PFSK-1 (cell line): Measurements from ENCODE around the gene KSR1.

Source experiments
- POLR2AphosphoS5 ChIP-seq: IDR thresholded peaks from 2 replicates; pipeline ENCODE4 v1.6.1; 2012; ENCODE audit warnings: low read depth, mild to moderate bottlenecking, control low read depth, low read length, moderate library complexity
- SIN3A ChIP-seq: IDR thresholded peaks from 2 replicates; pipeline ENCODE4 v1.6.1; 2012; ENCODE audit warnings: mild to moderate bottlenecking, low read length, moderate library complexity, borderline replicate concordance; ENCODE audit not compliant: insufficient read depth
- TAF1 ChIP-seq: IDR thresholded peaks from 2 replicates; pipeline ENCODE4 v1.6.1; 2012; ENCODE audit warnings: low read length, control low read depth, borderline replicate concordance; ENCODE audit not compliant: insufficient read depth
- TF ChIP-seq, protein P1 (sequence below), 2 experiments: IDR thresholded peaks; 2 replicates each; pipeline versions ENCODE4 v1.6.1 to v1.8.0; 2011 to 2012; ENCODE audit warnings: low read depth in 2 of 2, low read length in 2 of 2, control low read depth in 1 of 2, inconsistent platforms in 1 of 2, mild to moderate bottlenecking in 1 of 2, moderate library complexity in 1 of 2; ENCODE audit not compliant: insufficient read depth in 1 of 2

DNA sequence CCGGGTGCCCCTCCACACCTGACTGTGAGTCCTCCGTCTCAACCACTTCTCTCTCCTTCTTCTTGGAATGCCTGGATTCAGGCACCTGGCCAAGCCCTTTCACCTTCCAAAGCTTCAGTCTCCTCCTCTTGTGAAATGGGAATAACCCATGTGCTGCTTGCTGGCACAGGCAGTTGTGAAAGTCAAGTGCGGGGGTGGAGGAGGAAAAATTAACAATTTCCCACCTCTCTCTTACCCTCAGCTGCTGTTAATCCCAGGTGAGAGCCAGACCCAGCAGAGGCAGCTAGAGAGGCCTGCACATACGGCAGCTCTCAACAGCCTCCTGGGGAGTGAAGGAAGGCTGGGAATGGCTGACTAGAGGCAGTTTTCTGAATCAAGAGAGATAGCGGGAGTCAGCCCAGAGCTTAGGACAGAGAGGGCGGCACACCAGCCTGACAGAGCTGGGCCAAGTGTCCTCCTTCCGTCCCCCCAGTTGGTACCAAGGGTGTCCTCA lies 96.8 kb downstream of the KSR1 start:
- no peak for TF ChIP-seq TAF1
- no peak for TF ChIP-seq POLR2AphosphoS5
- TF ChIP-seq SIN3A = no peak
- TF ChIP-seq, protein P1, sequence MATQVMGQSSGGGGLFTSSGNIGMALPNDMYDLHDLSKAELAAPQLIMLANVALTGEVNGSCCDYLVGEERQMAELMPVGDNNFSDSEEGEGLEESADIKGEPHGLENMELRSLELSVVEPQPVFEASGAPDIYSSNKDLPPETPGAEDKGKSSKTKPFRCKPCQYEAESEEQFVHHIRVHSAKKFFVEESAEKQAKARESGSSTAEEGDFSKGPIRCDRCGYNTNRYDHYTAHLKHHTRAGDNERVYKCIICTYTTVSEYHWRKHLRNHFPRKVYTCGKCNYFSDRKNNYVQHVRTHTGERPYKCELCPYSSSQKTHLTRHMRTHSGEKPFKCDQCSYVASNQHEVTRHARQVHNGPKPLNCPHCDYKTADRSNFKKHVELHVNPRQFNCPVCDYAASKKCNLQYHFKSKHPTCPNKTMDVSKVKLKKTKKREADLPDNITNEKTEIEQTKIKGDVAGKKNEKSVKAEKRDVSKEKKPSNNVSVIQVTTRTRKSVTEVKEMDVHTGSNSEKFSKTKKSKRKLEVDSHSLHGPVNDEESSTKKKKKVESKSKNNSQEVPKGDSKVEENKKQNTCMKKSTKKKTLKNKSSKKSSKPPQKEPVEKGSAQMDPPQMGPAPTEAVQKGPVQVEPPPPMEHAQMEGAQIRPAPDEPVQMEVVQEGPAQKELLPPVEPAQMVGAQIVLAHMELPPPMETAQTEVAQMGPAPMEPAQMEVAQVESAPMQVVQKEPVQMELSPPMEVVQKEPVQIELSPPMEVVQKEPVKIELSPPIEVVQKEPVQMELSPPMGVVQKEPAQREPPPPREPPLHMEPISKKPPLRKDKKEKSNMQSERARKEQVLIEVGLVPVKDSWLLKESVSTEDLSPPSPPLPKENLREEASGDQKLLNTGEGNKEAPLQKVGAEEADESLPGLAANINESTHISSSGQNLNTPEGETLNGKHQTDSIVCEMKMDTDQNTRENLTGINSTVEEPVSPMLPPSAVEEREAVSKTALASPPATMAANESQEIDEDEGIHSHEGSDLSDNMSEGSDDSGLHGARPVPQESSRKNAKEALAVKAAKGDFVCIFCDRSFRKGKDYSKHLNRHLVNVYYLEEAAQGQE (IDR thresholded peaks at IDR 0.05; ENCODE audit: insufficient read depth in 1 of 2, low read depth in 2 of 2, low read length in 2 of 2) = no peak
